Measurements from ENCODE around the gene EML4.

- TF ChIP-seq, protein P1, sequence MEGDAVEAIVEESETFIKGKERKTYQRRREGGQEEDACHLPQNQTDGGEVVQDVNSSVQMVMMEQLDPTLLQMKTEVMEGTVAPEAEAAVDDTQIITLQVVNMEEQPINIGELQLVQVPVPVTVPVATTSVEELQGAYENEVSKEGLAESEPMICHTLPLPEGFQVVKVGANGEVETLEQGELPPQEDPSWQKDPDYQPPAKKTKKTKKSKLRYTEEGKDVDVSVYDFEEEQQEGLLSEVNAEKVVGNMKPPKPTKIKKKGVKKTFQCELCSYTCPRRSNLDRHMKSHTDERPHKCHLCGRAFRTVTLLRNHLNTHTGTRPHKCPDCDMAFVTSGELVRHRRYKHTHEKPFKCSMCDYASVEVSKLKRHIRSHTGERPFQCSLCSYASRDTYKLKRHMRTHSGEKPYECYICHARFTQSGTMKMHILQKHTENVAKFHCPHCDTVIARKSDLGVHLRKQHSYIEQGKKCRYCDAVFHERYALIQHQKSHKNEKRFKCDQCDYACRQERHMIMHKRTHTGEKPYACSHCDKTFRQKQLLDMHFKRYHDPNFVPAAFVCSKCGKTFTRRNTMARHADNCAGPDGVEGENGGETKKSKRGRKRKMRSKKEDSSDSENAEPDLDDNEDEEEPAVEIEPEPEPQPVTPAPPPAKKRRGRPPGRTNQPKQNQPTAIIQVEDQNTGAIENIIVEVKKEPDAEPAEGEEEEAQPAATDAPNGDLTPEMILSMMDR (conservative IDR thresholded peaks at IDR 0.05) = no peak
- no peak for TF ChIP-seq ZFX (IDR thresholded peaks at IDR 0.05)
Observed at GRCh38 chr2:42141687-42142546, 27.2 kb upstream of the EML4 start.
